MM.1S (cell line): ENCODE results near the gene WDR54.

ENCODE experiments used
- DNase-seq: peaks from one replicate; pipeline ENCODE4 v3.0.0-alpha.2; 2015
- H2AFZ ChIP-seq: fragments of 300-600 bp; sonication (generic); 2 replicates; pipeline ENCODE4 v1.6.0; 2016; ENCODE audit warnings: antibody characterized with exemption, low read length
- H3F3A ChIP-seq: fragments of 300-600 bp; sonication (generic); 2 replicates; pipeline ENCODE4 v1.6.1; 2016; ENCODE audit warnings: mild to moderate bottlenecking, antibody characterized with exemption, low read length, moderate library complexity, mixed read lengths; ENCODE audit not compliant: insufficient read depth
- H3K27ac ChIP-seq: fragments of 300-600 bp; sonication (generic); 2 replicates; pipeline ENCODE4 v1.5.1; 2016; ENCODE audit warnings: mild to moderate bottlenecking, low read length
- H3K27me3 ChIP-seq: fragments of 300-600 bp; sonication (generic); replicated peaks from 2 replicates; pipeline ENCODE4 v1.6.0; 2016; ENCODE audit warnings: low read length; ENCODE audit not compliant: insufficient read depth
- H3K36me3 ChIP-seq: fragments of 300-600 bp; sonication (generic); replicated peaks from 2 replicates; pipeline ENCODE4 v1.6.1; 2016; ENCODE audit warnings: mild to moderate bottlenecking, low read length, mixed read lengths; ENCODE audit not compliant: insufficient read depth
- H3K4me1 ChIP-seq: fragments of 300-600 bp; sonication (generic); 2 replicates; pipeline ENCODE4 v1.6.1; 2016; ENCODE audit warnings: low read length, mixed read lengths
- H3K4me2 ChIP-seq: fragments of 300-600 bp; sonication (generic); 2 replicates; pipeline ENCODE4 v1.6.0; 2016; ENCODE audit warnings: low read depth, low read length
- H3K4me3 ChIP-seq: fragments of 300-600 bp; sonication (generic); 2 replicates; pipeline ENCODE4 v1.5.1; 2016; ENCODE audit warnings: low read length, mixed read lengths
- H3K79me2 ChIP-seq: fragments of 300-600 bp; sonication (generic); 2 replicates; pipeline ENCODE4 v1.6.1; 2016; ENCODE audit warnings: mixed run types, low read length, mixed read lengths
- H3K9ac ChIP-seq: fragments of 300-600 bp; sonication (generic); 2 replicates; pipeline ENCODE4 v1.6.1; 2016; ENCODE audit warnings: low read length, mixed read lengths
- H3K9me2 ChIP-seq: fragments of 300-600 bp; sonication (generic); replicated peaks from 2 replicates; pipeline ENCODE4 v1.6.1; 2016; ENCODE audit warnings: mild to moderate bottlenecking, low read length, mixed read lengths; ENCODE audit not compliant: insufficient read depth
- H3K9me3 ChIP-seq: fragments of 300-600 bp; sonication (generic); replicated peaks from 2 replicates; pipeline ENCODE4 v1.6.1; 2016; ENCODE audit warnings: mild to moderate bottlenecking, low read length, mixed read lengths; ENCODE audit not compliant: insufficient read depth
- H4K20me1 ChIP-seq: fragments of 300-600 bp; sonication (generic); 2 replicates; pipeline ENCODE4 v1.6.1; 2016; ENCODE audit warnings: mild to moderate bottlenecking, low read length, moderate library complexity, mixed read lengths; ENCODE audit not compliant: insufficient read depth
- EZH2 ChIP-seq: fragments of 300-600 bp; sonication (generic); optimal IDR thresholded peaks from 2 replicates; pipeline ENCODE3; 2017; ENCODE audit warnings: low read depth, mild to moderate bottlenecking, antibody characterized with exemption, low read length, mixed read lengths
- EZH2phosphoT487 ChIP-seq: fragments of 300-600 bp; sonication (generic); IDR thresholded peaks from 2 replicates; pipeline ENCODE4 v1.6.1; 2018; ENCODE audit warnings: antibody characterized with exemption, low read length
- TF ChIP-seq, protein P1 (sequence below): fragments of 300-600 bp; sonication (generic); IDR thresholded peaks from 2 replicates; pipeline ENCODE4 v1.5.1; 2016; ENCODE audit warnings: antibody characterized with exemption, low read length, mixed read lengths

The WDR54 gene

GRCh38 chr2:74421221-74421870 lies at the start of gene WDR54, which contains the start of gene C2orf81:
WDR54 (plus strand) TSS chr2:74421730; CDS start chr2:74422154, 424 bp downstream.
C2orf81 (minus strand) TSS chr2:74421619; CDS start chr2:74421560, 59 bp downstream.
- Histone ChIP-seq H3K9me2 (no peaks in the 10 kb centered on the region), H3K27me3 (no peaks in the 10 kb centered on the region), H4K20me1 (no peaks in the 10 kb centered on the region), H3K9ac (peak within 1 kb of the TSS; percentile 72), H3K27ac (peak within 1 kb of the TSS; percentile 79; the same call in 1 of the 2 replicates), H3K4me1 (peaks cover 10% of the 10 kb centered on the region), H3K36me3 (no peaks in the 10 kb centered on the region), H3K9me3 (no peaks in the 10 kb centered on the region), H3K79me2 (no peaks in the 10 kb centered on the region), H3K4me2 (peak within 1 kb of the TSS; percentile 98), H3K4me3 (peak within 1 kb of the TSS; percentile 75), H3F3A (peaks cover 8% of the 10 kb centered on the region; the same call in 1 of the 2 replicates), H2AFZ (peak within 1 kb of the TSS; percentile 98)
- TF ChIP-seq EZH2phosphoT487 (no peak), EZH2 (no peak)
- TF ChIP-seq, protein P1, sequence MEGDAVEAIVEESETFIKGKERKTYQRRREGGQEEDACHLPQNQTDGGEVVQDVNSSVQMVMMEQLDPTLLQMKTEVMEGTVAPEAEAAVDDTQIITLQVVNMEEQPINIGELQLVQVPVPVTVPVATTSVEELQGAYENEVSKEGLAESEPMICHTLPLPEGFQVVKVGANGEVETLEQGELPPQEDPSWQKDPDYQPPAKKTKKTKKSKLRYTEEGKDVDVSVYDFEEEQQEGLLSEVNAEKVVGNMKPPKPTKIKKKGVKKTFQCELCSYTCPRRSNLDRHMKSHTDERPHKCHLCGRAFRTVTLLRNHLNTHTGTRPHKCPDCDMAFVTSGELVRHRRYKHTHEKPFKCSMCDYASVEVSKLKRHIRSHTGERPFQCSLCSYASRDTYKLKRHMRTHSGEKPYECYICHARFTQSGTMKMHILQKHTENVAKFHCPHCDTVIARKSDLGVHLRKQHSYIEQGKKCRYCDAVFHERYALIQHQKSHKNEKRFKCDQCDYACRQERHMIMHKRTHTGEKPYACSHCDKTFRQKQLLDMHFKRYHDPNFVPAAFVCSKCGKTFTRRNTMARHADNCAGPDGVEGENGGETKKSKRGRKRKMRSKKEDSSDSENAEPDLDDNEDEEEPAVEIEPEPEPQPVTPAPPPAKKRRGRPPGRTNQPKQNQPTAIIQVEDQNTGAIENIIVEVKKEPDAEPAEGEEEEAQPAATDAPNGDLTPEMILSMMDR = no peak
- DNase-seq = peak; percentile 97

- Histone ChIP-seq H3K9me3 (no peaks in the 10 kb centered on the region), H3K27me3 (no peaks in the 10 kb centered on the region), H3K27ac (no peak overlapping the region), H3K36me3 (no peaks in the 10 kb centered on the region; the same call in 1 of the 2 replicates), H3K4me3 (no peak overlapping the region), H4K20me1 (no peaks in the 10 kb centered on the region), H3K9ac (no peak overlapping the region), H3K4me1 (no peaks in the 10 kb centered on the region), H3F3A (no peaks in the 10 kb centered on the region), H3K4me2 (no peak overlapping the region), H3K79me2 (no peaks in the 10 kb centered on the region), H3K9me2 (no peaks in the 10 kb centered on the region), H2AFZ (no peak overlapping the region)
- TF ChIP-seq EZH2 (no peak), EZH2phosphoT487 (no peak)
- TF ChIP-seq, protein P1 = no peak
- DNase-seq = no peak
These were observed 48.9 kb upstream of the WDR54 start for GRCh38 chr2:74372674-74373073.

GRCh38 chr2:74373221-74373676 lies 48.3 kb upstream of the WDR54 start:
- Histone ChIP-seq H4K20me1 (no peaks in the 10 kb centered on the region), H3K36me3 (no peaks in the 10 kb centered on the region; the same call in 1 of the 2 replicates), H3K4me3 (no peak overlapping the region), H2AFZ (no peak overlapping the region), H3K9me3 (no peaks in the 10 kb centered on the region), H3K27me3 (no peaks in the 10 kb centered on the region), H3K79me2 (no peaks in the 10 kb centered on the region), H3K9ac (no peak overlapping the region), H3K4me1 (no peaks in the 10 kb centered on the region), H3K27ac (no peak overlapping the region), H3K4me2 (no peak overlapping the region), H3K9me2 (no peaks in the 10 kb centered on the region), H3F3A (no peaks in the 10 kb centered on the region)
- no peak for DNase-seq
- TF ChIP-seq, protein P1 = no peak
- TF ChIP-seq EZH2 = no peak
- no peak for TF ChIP-seq EZH2phosphoT487
